Bronchial epithelial cell (primary cell): ENCODE measurements around the gene CBLL2. TPM values are rescaled to one million over a fixed set of nuclear protein-coding genes. Genes with fewer than 3 reads are reported as not detected.

Source experiments
- DNase-seq: peaks from one replicate; pipeline ENCODE4 v3.0.0-alpha.2; 2010; ENCODE audit warnings: low read depth
- FAIRE-seq: peaks from 2 replicates; lab custom pipeline; 2011; peaks lifted over from hg19 to GRCh38; lab: Jason Lieb, UNC
- H3K27me3 ChIP-seq: 2 replicates; pipeline ENCODE4 v1.5.1; 2011; ENCODE audit warnings: low read length; ENCODE audit not compliant: control insufficient read depth, insufficient read depth
- H3K36me3 ChIP-seq: 2 replicates; pipeline ENCODE4 v1.5.1; 2011; ENCODE audit warnings: low read length; ENCODE audit not compliant: control insufficient read depth, insufficient read depth
- H3K4me3 ChIP-seq: 2 replicates; pipeline ENCODE4 v1.5.1; 2011; ENCODE audit warnings: mild to moderate bottlenecking, low read depth, low read length, control low read depth
- total RNA-seq: library from RNA; depleted of rRNA; stranded (reverse); fragments of >200 nt; gene quantifications from 2 replicates; pipeline ENCODE4 v1.2.1, GENCODE V29; 2014
- TF ChIP-seq, protein P1 (sequence below): IDR thresholded peaks from 2 replicates; pipeline ENCODE4 v1.5.1; 2011; ENCODE audit warnings: mild to moderate bottlenecking, moderate library complexity, low read length, control low read depth, inconsistent platforms; ENCODE audit not compliant: insufficient read depth, severe bottlenecking

CBLL2 gene
- total RNA-seq, 1 donor from 2014 or later: not detected

- DNase-seq (no peak), FAIRE-seq (no peak)
- Histone ChIP-seq H3K4me3 (no peak overlapping the region), H3K36me3 (no peaks in the 10 kb centered on the region), H3K27me3 (no peaks in the 10 kb centered on the region)
- TF ChIP-seq, protein P1, sequence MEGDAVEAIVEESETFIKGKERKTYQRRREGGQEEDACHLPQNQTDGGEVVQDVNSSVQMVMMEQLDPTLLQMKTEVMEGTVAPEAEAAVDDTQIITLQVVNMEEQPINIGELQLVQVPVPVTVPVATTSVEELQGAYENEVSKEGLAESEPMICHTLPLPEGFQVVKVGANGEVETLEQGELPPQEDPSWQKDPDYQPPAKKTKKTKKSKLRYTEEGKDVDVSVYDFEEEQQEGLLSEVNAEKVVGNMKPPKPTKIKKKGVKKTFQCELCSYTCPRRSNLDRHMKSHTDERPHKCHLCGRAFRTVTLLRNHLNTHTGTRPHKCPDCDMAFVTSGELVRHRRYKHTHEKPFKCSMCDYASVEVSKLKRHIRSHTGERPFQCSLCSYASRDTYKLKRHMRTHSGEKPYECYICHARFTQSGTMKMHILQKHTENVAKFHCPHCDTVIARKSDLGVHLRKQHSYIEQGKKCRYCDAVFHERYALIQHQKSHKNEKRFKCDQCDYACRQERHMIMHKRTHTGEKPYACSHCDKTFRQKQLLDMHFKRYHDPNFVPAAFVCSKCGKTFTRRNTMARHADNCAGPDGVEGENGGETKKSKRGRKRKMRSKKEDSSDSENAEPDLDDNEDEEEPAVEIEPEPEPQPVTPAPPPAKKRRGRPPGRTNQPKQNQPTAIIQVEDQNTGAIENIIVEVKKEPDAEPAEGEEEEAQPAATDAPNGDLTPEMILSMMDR: no peak
These were observed 24.2 kb downstream of the CBLL2 start for GRCh38 chrX:22296871-22297270.

GRCh38 chrX:22300130-22300529 lies 27.4 kb downstream of the CBLL2 start:
- Histone ChIP-seq H3K36me3 (no peaks in the 10 kb centered on the region), H3K4me3 (no peak overlapping the region), H3K27me3 (no peaks in the 10 kb centered on the region)
- TF ChIP-seq, protein P1: no peak
- FAIRE-seq (no peak), DNase-seq (peak; percentile 71)

GRCh38 chrX:22310779-22311178 lies 38.1 kb downstream of the CBLL2 start:
- no peak for FAIRE-seq
- Histone ChIP-seq H3K36me3 (no peaks in the 10 kb centered on the region), H3K27me3 (no peaks in the 10 kb centered on the region), H3K4me3 (no peak overlapping the region)
- TF ChIP-seq, protein P1: no peak
- DNase-seq: peak; percentile 23

GRCh38 chrX:22313766-22314165 lies 41.1 kb downstream of the CBLL2 start:
- no peak overlapping the region for H3K4me3 ChIP-seq
- no peak for DNase-seq
- no peaks in the 10 kb centered on the region for H3K36me3 ChIP-seq
- FAIRE-seq: no peak
- TF ChIP-seq, protein P1: no peak
- no peaks in the 10 kb centered on the region for H3K27me3 ChIP-seq

DNA sequence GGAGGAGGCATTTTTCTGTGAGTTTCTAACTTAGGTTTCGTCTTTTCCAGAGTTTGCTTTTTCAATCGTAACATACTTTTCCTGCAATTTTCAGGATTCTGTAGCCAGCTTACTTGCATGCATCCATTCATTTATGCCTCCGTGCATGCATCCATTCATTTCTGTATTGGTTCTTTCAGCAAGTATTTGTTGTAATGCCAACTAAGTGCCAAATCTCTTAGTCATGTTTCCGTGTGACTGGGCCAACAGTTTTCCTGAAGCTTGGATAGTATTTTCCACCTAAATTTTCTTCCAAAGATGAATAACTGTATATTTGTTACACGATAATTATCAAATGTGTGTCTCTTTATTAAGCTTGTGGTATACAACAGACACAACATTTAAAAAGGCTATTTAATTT lies 41.5 kb downstream of the CBLL2 start:
- peak; percentile 35 for DNase-seq
- H3K36me3 ChIP-seq: no peaks in the 10 kb centered on the region
- no peak overlapping the region for H3K4me3 ChIP-seq
- TF ChIP-seq, protein P1: no peak
- FAIRE-seq: no peak
- H3K27me3 ChIP-seq: no peaks in the 10 kb centered on the region

GRCh38 chrX:22314692-22315091 lies 42.0 kb downstream of the CBLL2 start:
- H3K36me3 ChIP-seq: no peaks in the 10 kb centered on the region
- H3K4me3 ChIP-seq: no peak overlapping the region
- peak; percentile 4 for DNase-seq
- no peaks in the 10 kb centered on the region for H3K27me3 ChIP-seq
- TF ChIP-seq, protein P1: no peak
- FAIRE-seq: no peak
